GM12878 (cell line): ENCODE data around the gene DHX29. TPM values are rescaled to one million over a fixed set of nuclear protein-coding genes. Genes with fewer than 3 reads are reported as not detected.

Experiments
- ATAC-seq: fragments of 200-7000 bp; cut with Tn5 transposase; 3 replicates; pipeline ENCODE4 v1.9.1; 2020; ENCODE audit warnings: mild to moderate bottlenecking, moderate library complexity
- BruUV-seq: library from RNA; stranded (reverse); fragments of 400-500 nt; replicated peaks from 2 replicates; lab custom pipeline; 2021; lab: Mats Ljungman, UMichigan
- CTCF ChIA-PET: fragments of 300-600 bp; sonication (Branson Sonifier 250); formaldehyde crosslinking; extraction: SDS; loops from one replicate; lab custom pipeline; 2021; ENCODE audit warnings: inconsistent platforms; lab: Yijun Ruan, JAX
- POLR2A ChIA-PET: fragments of 350-600 bp; formaldehyde crosslinking; extraction: SDS; loops from one replicate; lab custom pipeline; 2021; ENCODE audit warnings: inconsistent platforms; lab: Charles Lee
- RAD21 ChIA-PET: fragments of 300-600 bp; sonication (Branson Sonifier 250); formaldehyde crosslinking; loops from one replicate; lab custom pipeline; 2023; ENCODE audit warnings: antibody characterized with exemption; ENCODE audit not compliant: unreplicated experiment; lab: Charles Lee
- SMC1A ChIA-PET: fragments of 300-600 bp; sonication (Branson Sonifier 250); formaldehyde crosslinking; loops from one replicate; lab custom pipeline; 2023; ENCODE audit not compliant: unreplicated experiment, uncharacterized antibody; lab: Charles Lee
- DNase-seq: peaks from one replicate; pipeline ENCODE4 v3.0.0-alpha.2; 2011; ENCODE audit warnings: low read depth, low spot score
- FAIRE-seq: peaks from 3 replicates; lab custom pipeline; 2011; peaks lifted over from hg19 to GRCh38; lab: Jason Lieb, UNC
- H2AFZ ChIP-seq: 2 replicates; pipeline ENCODE4 v1.6.0; 2011; ENCODE audit warnings: low read depth, low read length, control low read depth; ENCODE audit not compliant: control insufficient read depth
- H3K27ac ChIP-seq: 2 replicates; pipeline ENCODE4 v1.5.1; 2011; ENCODE audit warnings: control low read depth; ENCODE audit not compliant: control insufficient read depth, insufficient read depth
- H3K27me3 ChIP-seq, 2 experiments: replicated peaks in 1 of 2; 2 replicates each; pipeline versions ENCODE4 v1.6.0 to v1.6.1; 2011; ENCODE audit warnings: low read length in 1 of 2; ENCODE audit not compliant: control insufficient read depth in 2 of 2, insufficient read depth in 2 of 2
- H3K36me3 ChIP-seq, 2 experiments: 2 replicates each; pipeline ENCODE4 v1.5.1; 2011; ENCODE audit warnings: low read length in 1 of 2; ENCODE audit not compliant: control insufficient read depth in 2 of 2, insufficient read depth in 2 of 2
- H3K4me1 ChIP-seq: 2 replicates; pipeline ENCODE4 v1.6.1; 2011; ENCODE audit warnings: mild to moderate bottlenecking, low read length, moderate library complexity, mixed read lengths; ENCODE audit not compliant: control insufficient read depth, insufficient read depth
- H3K4me2 ChIP-seq: 2 replicates; pipeline ENCODE4 v1.6.0; 2011; ENCODE audit warnings: control low read depth; ENCODE audit not compliant: control insufficient read depth, insufficient read depth
- H3K4me3 ChIP-seq: fragments of 200-600 bp; sonication (generic); 2 replicates; pipeline ENCODE4 v1.5.1; 2016
- H3K79me2 ChIP-seq: 2 replicates; pipeline ENCODE4 v1.6.0; 2011; ENCODE audit warnings: low read length; ENCODE audit not compliant: control insufficient read depth, insufficient read depth
- H3K9ac ChIP-seq: 2 replicates; pipeline ENCODE4 v1.8.0; 2011; ENCODE audit warnings: low read length, control low read depth, mixed read lengths; ENCODE audit not compliant: control insufficient read depth, insufficient read depth
- H3K9me3 ChIP-seq: replicated peaks from 3 replicates; pipeline ENCODE4 v1.5.1; 2011; ENCODE audit warnings: mild to moderate bottlenecking, low read length; ENCODE audit not compliant: control insufficient read depth, insufficient read depth
- H4K20me1 ChIP-seq: 2 replicates; pipeline ENCODE4 v1.6.0; 2011; ENCODE audit not compliant: control insufficient read depth, insufficient read depth
- CTCF ChIP-seq, 3 experiments: IDR thresholded peaks in 2 of 3; conservative IDR thresholded peaks in 1 of 3; 2 replicates each; pipeline ENCODE4 v1.5.1; 2011; ENCODE audit warnings: low read depth in 3 of 3, low read length in 3 of 3, mild to moderate bottlenecking in 3 of 3, control low read depth in 2 of 3, moderate library complexity in 2 of 3, inconsistent platforms in 1 of 3, mixed read lengths in 1 of 3; ENCODE audit not compliant: control insufficient read depth in 2 of 3, insufficient read depth in 1 of 3; ENCODE audit errors: extremely low read depth in 1 of 3
- JUND ChIP-seq: IDR thresholded peaks from 2 replicates; pipeline ENCODE4 v1.6.1; 2012; ENCODE audit warnings: low read depth, mild to moderate bottlenecking, low read length, improper control_type of control experiment, moderate library complexity
- MLLT1 ChIP-seq: fragments of 450-650 bp; IDR thresholded peaks from 2 replicates; pipeline ENCODE4 v1.6.1; 2016; ENCODE audit warnings: mild to moderate bottlenecking
- NR2C2 ChIP-seq: IDR thresholded peaks from 2 replicates; pipeline ENCODE4 v1.6.1; 2011; ENCODE audit warnings: borderline replicate concordance, low read depth; ENCODE audit not compliant: control insufficient read depth, insufficient read length
- YBX1 ChIP-seq: fragments of 450-650 bp; IDR thresholded peaks from 2 replicates; pipeline ENCODE4 v1.6.1; 2016; ENCODE audit warnings: antibody characterized with exemption
- WGBS: methylation state at CpG from one replicate; pipeline ENCODE4 v1.1.6; 2016; ENCODE audit warnings: low lambda C conversion rate; ENCODE audit not compliant: insufficient replicate concordance, insufficient coverage; ENCODE audit errors: missing lambda C conversion rate; 5-methylcytosine and 5-hydroxymethylcytosine counted together
- in situ Hi-C: fragments of 300-500 bp; cut with MboI; formaldehyde crosslinking; loops from 9 replicates; pipeline ENCODE4 v1.14.3; 2018; ENCODE audit warnings: mixed read lengths
- intact Hi-C: fragments of 100-400 bp; cut with micrococcal nuclease; formaldehyde crosslinking; loops from one replicate; pipeline ENCODE4 v1.14.2; 2022; ENCODE audit not compliant: unreplicated experiment
- polyA plus RNA-seq, 11 experiments: library from polyadenylated mRNA; depleted of rRNA in 4 of 11; unstranded in 6 of 11; stranded (reverse) in 5 of 11; fragments of >200 nt; fragmentation: Nextera tagmentation in 4 of 11; fragmentation: Illumina TruSeq in 1 of 11; extraction: Ambion mirVana in 4 of 11; extraction: Trizol in 1 of 11; gene quantifications; 1 replicate in 1 of 11; 2 replicates in 10 of 11; pipeline versions ENCODE4 v1.2.1 to v1.2.3, GENCODE V29; 2011 to 2016; ENCODE audit warnings: inconsistent platforms in 2 of 11, missing spikeins in 2 of 11, low read depth in 1 of 11
- total RNA-seq, 4 experiments: library from RNA; depleted of rRNA in 3 of 4; stranded (reverse); fragments of >200 nt in 3 of 4; fragmentation: Illumina TruSeq in 1 of 4; extraction: Trizol in 1 of 4; gene quantifications; 2 replicates each; pipeline versions ENCODE4 v1.2.1 to v1.2.3, GENCODE V29; 2013 to 2021
- TF ChIP-seq, protein P1 (sequence below): IDR thresholded peaks from 2 replicates; pipeline ENCODE4 v1.6.1; 2011; ENCODE audit warnings: mild to moderate bottlenecking, low read depth, low read length, moderate library complexity; ENCODE audit not compliant: insufficient replicate concordance
- TF ChIP-seq, protein P2 (sequence below): IDR thresholded peaks from 2 replicates; pipeline ENCODE4 v1.6.1; 2012; ENCODE audit warnings: low read depth, low read length, improper control_type of control experiment

DHX29 gene
- total and polyA plus RNA-seq, 10 of the 15 experiments (the other 5 are each of a cell fraction or from before 2014, with no cell fraction given) = 5.3 to 49.1 (median 17.2) TPM

- intact Hi-C loops = no loop called here
- ChIA-PET RAD21 (no interaction called here), CTCF (no interaction called here), POLR2A (no interaction called here), SMC1A (no interaction called here)
- Histone ChIP-seq H4K20me1 (no peaks in the 10 kb centered on the region; the same call in 1 of the 2 replicates), H3K4me2 (no peak overlapping the region), H3K27me3 (peaks cover 16 to 44% of the 10 kb centered on the region in 2 experiments), H3K4me1 (peaks cover 3% of the 10 kb centered on the region; the same call in 1 of the 2 replicates), H3K4me3 (no peak overlapping the region; the same call in 1 of the 2 replicates), H3K9ac (no peak overlapping the region), H3K79me2 (no peaks in the 10 kb centered on the region), H2AFZ (no peak overlapping the region; the same call in 1 of the 2 replicates), H3K27ac (no peak overlapping the region), H3K36me3 (no peaks in the 10 kb centered on the region), H3K9me3 (no peaks in the 10 kb centered on the region)
- FAIRE-seq (no peak), ATAC-seq (no peak), DNase-seq (no peak)
- no peak for TF ChIP-seq NR2C2
- no peak for TF ChIP-seq CTCF (IDR thresholded peaks at IDR 0.05 in 2 of 3, conservative IDR thresholded peaks at IDR 0.05 in 1 of 3; ENCODE audit: control insufficient read depth in 2 of 3, extremely low read depth in 1 of 3, insufficient read depth in 1 of 3, low read depth in 3 of 3, low read length in 3 of 3)
- TF ChIP-seq MLLT1 = no peak
- no peak for TF ChIP-seq JUND
- no peak for TF ChIP-seq YBX1
- TF ChIP-seq, protein P1, sequence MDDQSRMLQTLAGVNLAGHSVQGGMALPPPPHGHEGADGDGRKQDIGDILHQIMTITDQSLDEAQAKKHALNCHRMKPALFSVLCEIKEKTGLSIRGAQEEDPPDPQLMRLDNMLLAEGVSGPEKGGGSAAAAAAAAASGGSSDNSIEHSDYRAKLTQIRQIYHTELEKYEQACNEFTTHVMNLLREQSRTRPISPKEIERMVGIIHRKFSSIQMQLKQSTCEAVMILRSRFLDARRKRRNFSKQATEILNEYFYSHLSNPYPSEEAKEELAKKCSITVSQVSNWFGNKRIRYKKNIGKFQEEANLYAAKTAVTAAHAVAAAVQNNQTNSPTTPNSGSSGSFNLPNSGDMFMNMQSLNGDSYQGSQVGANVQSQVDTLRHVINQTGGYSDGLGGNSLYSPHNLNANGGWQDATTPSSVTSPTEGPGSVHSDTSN = no peak
- TF ChIP-seq, protein P2, sequence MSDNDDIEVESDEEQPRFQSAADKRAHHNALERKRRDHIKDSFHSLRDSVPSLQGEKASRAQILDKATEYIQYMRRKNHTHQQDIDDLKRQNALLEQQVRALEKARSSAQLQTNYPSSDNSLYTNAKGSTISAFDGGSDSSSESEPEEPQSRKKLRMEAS = no peak
- 16% methylated on average over 59 of the region's 62 CpGs for WGBS
- no TSS peak for BruUV-seq
- in situ Hi-C loops = no loop called here
These were observed 86.9 kb downstream of the DHX29 start for GRCh38 chr5:55220433-55221185.
